Muscle layer of colon (tissue), 2 donors: ENCODE measurements around the gene AGAP1.

Source experiments
- H3K27ac ChIP-seq: one replicate; pipeline ENCODE4 v1.7.0; 2013; ENCODE audit warnings: low read depth, mild to moderate bottlenecking, low read length, moderate library complexity
- H3K27me3 ChIP-seq, 2 donors: one replicate each; pipeline ENCODE4 v1.7.0; 2013; ENCODE audit warnings: low read length in 2 of 2, mild to moderate bottlenecking in 2 of 2; ENCODE audit not compliant: insufficient read depth in 2 of 2, control insufficient read depth in 1 of 2
- H3K36me3 ChIP-seq: one replicate; pipeline ENCODE4 v1.7.0; 2013; ENCODE audit warnings: mild to moderate bottlenecking, low read length; ENCODE audit not compliant: insufficient read depth
- H3K4me1 ChIP-seq: one replicate; pipeline ENCODE4 v1.7.0; 2013; ENCODE audit warnings: mild to moderate bottlenecking, low read length; ENCODE audit not compliant: insufficient read depth
- H3K4me3 ChIP-seq, 2 donors: one replicate each; pipeline ENCODE4 v1.7.0; 2013; ENCODE audit warnings: low read length in 2 of 2, low read depth in 1 of 2, mild to moderate bottlenecking in 1 of 2, moderate library complexity in 1 of 2
- H3K9ac ChIP-seq: one replicate; pipeline ENCODE4 v1.7.0; 2013; ENCODE audit warnings: low read length
- H3K9me3 ChIP-seq: one replicate; pipeline ENCODE4 v1.7.0; 2013; ENCODE audit warnings: mild to moderate bottlenecking, low read length
- donor health status: abdominal sarcoma.
- donor health status: Adenocarcinoma of cecum.

AGAP1 gene

DNA sequence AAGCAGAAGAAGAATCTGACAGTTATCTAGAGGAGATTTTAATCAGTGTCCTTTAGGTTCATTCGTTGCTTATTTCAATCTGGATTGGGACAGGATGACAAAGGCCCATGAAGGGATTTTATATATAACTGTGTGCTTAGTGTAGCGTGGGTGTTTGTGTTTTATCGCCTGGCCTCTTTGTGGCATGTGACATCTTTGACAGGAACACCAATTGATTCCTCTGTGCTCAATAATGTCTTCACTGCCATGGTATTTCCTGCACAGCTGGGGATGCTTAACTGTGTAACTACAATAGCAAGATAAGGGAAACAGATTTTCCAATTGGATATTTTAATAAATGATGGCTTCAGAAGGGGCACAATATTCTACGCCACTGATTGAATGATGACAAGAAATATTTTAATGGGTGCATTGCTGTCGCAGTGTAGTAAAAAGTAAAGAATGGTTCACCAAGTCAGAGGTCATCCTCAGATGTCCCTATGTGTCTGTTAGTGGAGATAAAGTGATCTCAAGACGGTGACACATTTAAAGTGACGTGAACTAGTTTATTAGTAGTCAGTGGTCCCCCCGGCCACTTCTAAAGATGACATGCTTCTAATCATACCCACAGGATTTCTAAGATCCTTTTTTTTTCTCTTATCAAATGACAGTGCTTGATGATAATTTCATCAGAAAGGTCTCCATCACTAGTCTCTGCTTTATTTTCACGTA is 160.4 kb downstream of the AGAP1 start:
- Histone ChIP-seq H3K9ac (no peak overlapping the region), H3K27ac (no peak overlapping the region), H3K4me1 (peaks cover 16% of the 10 kb centered on the region), H3K36me3 (no peaks in the 10 kb centered on the region), H3K9me3 (no peaks in the 10 kb centered on the region), H3K27me3 (no peaks in the 10 kb centered on the region), H3K4me3 (no peak overlapping the region)

- H3K27me3 ChIP-seq: no peaks in the 10 kb centered on the region
- H3K4me1 ChIP-seq: peaks cover 33% of the 10 kb centered on the region
- H3K9ac ChIP-seq: no peak overlapping the region
- peak overlapping the region; percentile 19 for H3K27ac ChIP-seq
- no peaks in the 10 kb centered on the region for H3K9me3 ChIP-seq
- no peaks in the 10 kb centered on the region for H3K36me3 ChIP-seq
- no peak overlapping the region for H3K4me3 ChIP-seq
These were observed 164.7 kb downstream of the AGAP1 start for GRCh38 chr2:235658351-235659174.

GRCh38 chr2:235659767-235660322 is 166.0 kb downstream of the AGAP1 start:
- H3K27ac ChIP-seq: no peak overlapping the region
- no peaks in the 10 kb centered on the region for H3K36me3 ChIP-seq
- H3K27me3 ChIP-seq: no peaks in the 10 kb centered on the region
- no peak overlapping the region for H3K9ac ChIP-seq
- H3K9me3 ChIP-seq: no peaks in the 10 kb centered on the region
- no peak overlapping the region for H3K4me3 ChIP-seq
- peaks cover 34% of the 10 kb centered on the region for H3K4me1 ChIP-seq

DNA sequence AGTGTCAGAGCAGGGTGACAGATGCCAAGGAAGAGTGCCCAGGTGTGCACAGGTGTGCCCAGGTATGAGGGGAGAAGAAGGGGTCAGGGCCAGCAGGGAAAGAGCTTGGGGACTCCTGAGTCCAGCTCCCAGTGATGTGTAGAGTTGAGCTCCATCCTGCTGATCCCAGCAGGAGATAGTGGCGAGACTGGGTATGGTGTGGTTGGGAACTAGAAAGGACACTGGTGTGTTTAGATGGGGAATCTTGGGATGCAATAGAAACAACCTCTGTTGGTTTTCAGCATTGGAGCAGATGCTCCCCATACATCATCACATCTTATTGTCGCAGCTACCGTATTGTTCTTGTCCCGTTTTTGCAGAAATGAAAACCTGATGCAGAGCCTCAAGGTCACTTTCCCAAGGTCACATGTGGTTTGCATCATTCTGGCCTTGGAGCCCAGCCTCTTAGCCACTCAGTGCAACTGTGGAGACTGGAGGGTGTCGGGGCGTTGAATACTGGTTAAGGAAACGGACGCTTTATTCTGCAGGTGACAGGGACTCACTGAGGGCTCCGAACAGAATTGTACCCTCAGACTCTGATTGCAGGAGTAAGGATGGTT is 166.7 kb downstream of the AGAP1 start:
- Histone ChIP-seq H3K27ac (no peak overlapping the region), H3K4me1 (peaks cover 42% of the 10 kb centered on the region), H3K9me3 (no peaks in the 10 kb centered on the region), H3K27me3 (no peaks in the 10 kb centered on the region), H3K4me3 (no peak overlapping the region), H3K9ac (no peak overlapping the region), H3K36me3 (no peaks in the 10 kb centered on the region)

- no peaks in the 10 kb centered on the region for H3K36me3 ChIP-seq
- peaks cover 48% of the 10 kb centered on the region for H3K4me1 ChIP-seq
- no peak overlapping the region for H3K9ac ChIP-seq
- H3K27me3 ChIP-seq: no peaks in the 10 kb centered on the region
- no peaks in the 10 kb centered on the region for H3K9me3 ChIP-seq
- H3K27ac ChIP-seq: no peak overlapping the region
- H3K4me3 ChIP-seq: no peak overlapping the region
These were observed 167.5 kb downstream of the AGAP1 start for GRCh38 chr2:235661167-235661937.

DNA sequence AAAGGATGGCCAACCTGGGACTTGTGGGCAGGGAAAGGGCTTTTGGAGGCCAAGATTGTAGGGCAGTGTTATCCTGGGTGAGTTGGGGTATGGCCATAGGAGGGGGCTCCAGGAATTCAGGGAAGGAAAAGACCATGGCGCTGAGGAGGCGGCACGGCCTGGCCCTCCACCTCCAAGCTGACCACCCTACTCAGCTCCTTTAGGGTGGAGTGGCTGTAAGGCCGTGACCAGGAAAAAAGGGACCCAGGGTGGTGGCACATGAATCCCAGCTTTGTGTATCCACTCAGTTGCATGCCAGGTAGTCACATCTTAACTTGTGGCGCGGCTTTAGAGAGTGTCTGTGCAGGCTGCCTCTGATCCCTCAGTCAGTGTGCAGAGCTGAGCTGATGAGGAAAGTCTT is 168.1 kb downstream of the AGAP1 start:
- Histone ChIP-seq H3K36me3 (no peaks in the 10 kb centered on the region), H3K9me3 (no peaks in the 10 kb centered on the region), H3K4me1 (peaks cover 48% of the 10 kb centered on the region), H3K4me3 (no peak overlapping the region), H3K27ac (no peak overlapping the region), H3K27me3 (no peaks in the 10 kb centered on the region), H3K9ac (no peak overlapping the region)

GRCh38 chr2:235663875-235664274 is 170.0 kb downstream of the AGAP1 start:
- H3K4me1 ChIP-seq: peaks cover 38% of the 10 kb centered on the region
- H3K27me3 ChIP-seq: no peaks in the 10 kb centered on the region
- no peak overlapping the region for H3K27ac ChIP-seq
- no peak overlapping the region for H3K4me3 ChIP-seq
- H3K9me3 ChIP-seq: no peaks in the 10 kb centered on the region
- H3K9ac ChIP-seq: no peak overlapping the region
- no peaks in the 10 kb centered on the region for H3K36me3 ChIP-seq

GRCh38 chr2:235665661-235666212 is 171.9 kb downstream of the AGAP1 start:
- Histone ChIP-seq H3K27me3 (no peaks in the 10 kb centered on the region), H3K9me3 (no peaks in the 10 kb centered on the region), H3K9ac (peak overlapping the region; percentile 37), H3K27ac (peak overlapping the region; percentile 80), H3K4me3 (peak overlapping the region; percentile 17 to 53), H3K36me3 (no peaks in the 10 kb centered on the region), H3K4me1 (peaks cover 23% of the 10 kb centered on the region)

DNA sequence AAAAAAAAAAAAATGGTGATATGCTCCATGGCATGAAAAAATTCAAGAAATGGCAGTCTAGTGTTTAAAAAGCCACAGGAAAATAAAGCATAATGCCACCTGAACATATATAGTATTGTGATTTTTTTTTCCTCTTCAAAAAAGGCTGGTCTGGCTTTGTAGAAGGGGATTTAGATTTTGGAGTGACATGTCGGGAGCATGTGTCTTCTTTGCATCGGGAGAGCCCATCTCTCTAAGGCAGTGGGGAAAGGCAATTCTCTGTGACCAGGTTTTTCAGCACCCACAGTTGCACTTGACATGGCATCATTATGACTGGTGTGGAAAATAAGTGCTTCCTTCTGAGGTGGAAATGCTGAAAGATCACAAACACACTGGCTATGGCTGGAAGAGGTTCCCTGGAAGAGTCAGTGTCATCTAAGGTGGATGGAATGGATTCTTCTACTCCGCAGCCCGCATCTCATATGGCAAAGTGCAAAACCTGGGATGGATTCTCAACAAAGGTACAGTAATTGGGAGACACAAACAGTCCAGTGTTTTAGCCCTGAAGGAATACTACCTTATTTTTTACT is 172.5 kb downstream of the AGAP1 start:
- Histone ChIP-seq H3K36me3 (no peaks in the 10 kb centered on the region), H3K9ac (no peak overlapping the region), H3K9me3 (no peaks in the 10 kb centered on the region), H3K4me1 (peaks cover 21% of the 10 kb centered on the region), H3K4me3 (peak overlapping the region; percentile 17 to 53), H3K27me3 (no peaks in the 10 kb centered on the region), H3K27ac (peak overlapping the region; percentile 72)

GRCh38 chr2:235668782-235669181 is 174.9 kb downstream of the AGAP1 start:
- no peak overlapping the region for H3K4me3 ChIP-seq
- no peaks in the 10 kb centered on the region for H3K36me3 ChIP-seq
- H3K4me1 ChIP-seq: peaks cover 46% of the 10 kb centered on the region
- H3K27me3 ChIP-seq: no peaks in the 10 kb centered on the region
- no peak overlapping the region for H3K27ac ChIP-seq
- no peaks in the 10 kb centered on the region for H3K9me3 ChIP-seq
- no peak overlapping the region for H3K9ac ChIP-seq
